NCI-H128 (cell line): ENCODE data around the gene CLCA4.

Experiments
- DNase-seq: peaks from one replicate; lab custom pipeline; 2025; ENCODE audit not compliant: unreplicated experiment; lab: John Stamatoyannopoulos, UW

The CLCA4 gene

DNA sequence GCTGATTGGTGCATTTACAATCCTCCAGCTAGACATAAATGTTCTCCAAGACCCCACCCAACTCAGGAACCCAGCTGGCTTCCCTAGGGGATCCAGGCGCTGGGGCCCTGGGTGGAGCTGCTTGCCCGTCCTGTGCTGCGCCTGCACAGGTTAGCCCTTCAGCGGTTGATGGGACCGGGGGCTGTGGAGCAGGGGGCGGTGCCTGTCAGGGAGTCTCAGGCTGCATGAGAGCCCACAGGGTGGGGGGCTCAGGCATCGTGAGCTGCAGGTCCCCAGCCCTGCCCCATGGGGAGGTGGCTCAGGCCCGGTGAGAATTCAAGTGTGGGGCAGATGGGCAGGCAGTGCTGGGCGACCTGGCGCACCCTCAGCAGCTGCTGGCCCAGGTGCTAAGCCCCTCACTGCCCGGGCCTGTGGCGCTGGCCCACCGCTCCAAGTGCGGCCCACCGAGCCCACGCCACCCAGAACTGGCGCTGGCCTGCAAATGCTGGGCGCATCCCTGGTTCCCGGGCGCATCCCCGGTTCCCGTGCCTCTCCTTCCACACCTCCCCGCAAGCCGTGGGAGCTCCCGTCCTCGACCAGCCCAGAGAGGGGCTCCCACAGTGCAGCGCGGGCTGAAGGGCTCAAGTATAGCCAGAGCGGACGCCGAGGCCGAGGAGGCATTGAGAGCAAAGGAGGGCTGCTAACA is 23.1 kb upstream of the CLCA4 start:
- no peak for DNase-seq

DNA sequence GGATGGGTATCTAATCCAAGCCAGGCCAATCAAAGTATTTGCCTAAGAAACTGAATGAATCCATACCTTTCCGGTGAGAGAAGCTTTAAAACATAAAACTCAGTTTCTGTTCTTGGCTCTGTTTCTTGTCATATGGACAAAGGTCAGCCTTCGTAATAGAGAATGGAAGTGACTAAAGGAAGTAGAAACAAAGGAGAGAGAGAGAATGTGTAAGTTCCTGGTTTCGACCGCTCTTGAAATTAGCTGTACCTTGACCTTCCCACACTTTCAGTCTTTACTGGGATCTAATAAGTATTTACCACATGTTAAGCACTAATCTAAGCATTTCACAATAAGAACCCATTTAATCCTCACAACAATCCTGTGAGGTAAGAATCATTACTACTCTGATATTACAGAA is 19.6 kb upstream of the CLCA4 start:
- no peak for DNase-seq

DNA sequence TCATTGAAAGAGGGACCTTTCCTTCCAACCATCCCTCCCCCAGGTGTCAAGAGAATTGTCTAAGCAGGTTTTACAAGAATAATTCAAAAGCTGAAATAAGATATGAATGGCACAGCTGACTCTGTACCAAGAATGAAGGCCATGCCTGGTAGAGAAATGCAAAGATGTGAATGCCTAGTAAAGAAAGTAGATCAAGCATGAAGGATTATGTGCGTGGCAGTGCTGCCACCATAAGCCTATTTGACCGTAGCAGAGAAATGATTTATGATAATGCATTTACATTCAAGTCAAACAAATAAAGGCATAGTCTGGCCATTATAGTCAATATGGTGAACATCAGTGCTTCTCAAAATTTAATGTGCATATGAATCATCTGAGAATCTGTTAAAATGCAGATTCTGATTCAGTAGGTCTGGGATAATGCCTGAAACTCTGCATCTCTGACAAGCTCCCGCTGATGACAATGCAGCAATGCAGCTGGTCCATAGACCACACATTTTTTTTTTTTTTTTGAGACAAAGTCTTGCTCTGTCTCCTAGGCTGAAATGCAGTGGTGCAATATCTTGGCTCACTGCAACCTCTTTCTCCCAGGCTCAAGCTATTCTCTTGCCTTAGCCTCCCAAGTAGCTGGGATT is 16.6 kb upstream of the CLCA4 start:
- DNase-seq = no peak

DNA sequence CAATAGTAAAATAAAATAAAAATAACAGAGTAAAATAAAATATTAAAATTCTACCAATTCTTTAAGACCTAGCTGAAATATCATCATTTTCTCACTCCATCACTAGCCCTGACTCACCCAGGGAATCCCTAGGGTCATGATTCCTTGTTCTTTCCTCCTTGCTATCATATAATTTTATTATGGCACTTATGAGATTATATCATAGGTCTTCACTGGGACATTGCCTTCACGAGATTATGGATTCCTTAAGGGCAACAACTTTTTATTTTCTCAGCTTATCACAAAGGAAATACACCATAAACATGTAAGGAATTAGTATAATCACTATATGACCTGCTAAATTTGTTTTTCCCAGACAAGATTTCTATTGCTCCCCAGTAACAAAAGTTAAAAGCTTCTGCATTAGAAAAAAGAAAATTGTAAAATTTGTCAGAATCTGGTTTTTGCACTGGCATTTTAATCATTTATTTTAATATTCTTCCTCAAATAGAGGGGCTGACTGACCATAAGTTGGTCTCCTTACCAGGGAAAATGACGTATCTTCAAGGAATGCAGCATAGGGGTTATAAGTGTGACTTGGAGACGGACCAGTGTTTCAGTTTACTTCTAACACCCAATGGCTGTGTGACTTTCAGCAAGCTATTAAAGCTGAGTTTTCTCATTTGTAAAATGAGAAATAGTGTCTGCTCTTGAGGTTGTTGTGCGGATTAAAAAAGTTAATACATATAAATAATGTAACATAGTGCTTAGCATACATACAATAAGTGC is 8.8 kb upstream of the CLCA4 start:
- DNase-seq = no peak

DNA sequence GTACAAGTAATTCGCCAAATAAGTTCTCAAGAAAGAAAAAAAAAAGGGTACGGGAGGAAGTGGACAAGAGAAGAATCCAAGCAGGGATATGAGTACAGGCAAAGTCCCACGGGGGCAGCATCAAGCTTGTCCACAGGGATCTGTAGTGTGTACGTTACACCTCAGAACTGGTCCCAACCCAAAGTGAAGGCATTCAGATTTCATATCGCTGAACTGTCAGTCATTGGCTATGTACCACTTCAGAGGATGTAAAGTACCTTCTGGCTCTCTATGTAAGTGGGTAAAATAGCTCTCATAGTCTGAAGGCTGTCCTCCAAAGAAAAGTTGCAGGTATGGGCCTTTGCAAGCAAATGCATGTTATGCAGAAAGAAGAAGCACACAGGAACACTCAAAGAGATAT is 8.1 kb upstream of the CLCA4 start:
- no peak for DNase-seq

DNA sequence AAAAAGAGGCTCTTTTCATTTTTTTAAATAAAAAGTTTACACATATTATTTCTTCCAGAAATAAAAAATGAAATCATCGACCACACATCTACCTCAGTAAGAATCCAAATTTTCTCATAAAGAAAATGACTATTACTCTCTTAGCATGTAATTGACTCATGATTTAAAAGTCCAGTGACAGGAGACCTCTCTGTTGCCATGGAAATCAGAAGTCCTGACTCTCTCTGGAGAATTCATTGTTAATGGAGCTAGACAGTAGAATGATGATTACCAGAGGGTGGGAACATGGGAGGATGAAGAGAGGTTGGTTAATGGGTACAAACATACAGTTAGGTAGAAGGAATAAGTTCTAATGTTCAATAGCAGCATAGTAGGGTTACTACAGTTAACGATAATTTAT is 5.0 kb upstream of the CLCA4 start:
- DNase-seq = no peak

DNA sequence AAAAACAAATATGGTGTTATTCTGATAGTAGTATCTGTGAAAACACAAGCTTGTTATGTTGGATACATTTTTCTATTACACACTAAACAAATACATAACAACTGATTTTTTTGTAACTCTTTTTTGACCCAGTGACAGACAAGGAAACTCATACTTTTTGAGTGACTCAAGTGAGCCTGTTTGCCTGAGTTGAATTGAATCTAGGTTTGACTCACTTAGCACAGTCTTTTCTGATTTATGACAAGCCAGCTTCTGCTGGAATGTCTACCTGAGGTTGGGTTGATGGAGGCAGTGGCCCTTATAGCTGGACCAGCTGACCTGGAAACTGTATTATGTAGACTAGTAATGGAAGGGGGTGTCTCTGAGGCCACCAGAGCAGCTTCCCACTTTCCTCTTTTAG is 4.2 kb upstream of the CLCA4 start:
- DNase-seq = no peak

DNA sequence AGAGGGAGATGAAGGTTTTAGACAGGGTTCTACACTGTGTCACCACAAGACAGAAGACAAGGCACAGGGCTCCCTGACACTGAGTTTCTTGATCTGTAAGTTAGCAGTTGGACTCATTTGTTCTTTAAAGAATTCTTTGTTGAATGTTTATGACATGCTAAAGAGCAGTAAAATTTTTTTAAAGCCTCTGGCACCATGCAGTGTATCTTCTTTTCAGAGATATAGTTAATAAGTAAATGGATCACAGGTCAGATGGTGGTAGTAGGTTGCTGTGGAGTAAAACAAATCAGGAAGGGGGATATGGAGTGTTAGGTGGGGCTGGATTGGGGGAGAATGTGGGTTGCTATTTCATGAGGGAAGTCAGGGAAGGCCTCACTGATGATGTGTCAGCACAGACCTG is 2.0 kb downstream of the CLCA4 start:
- DNase-seq = no peak

DNA sequence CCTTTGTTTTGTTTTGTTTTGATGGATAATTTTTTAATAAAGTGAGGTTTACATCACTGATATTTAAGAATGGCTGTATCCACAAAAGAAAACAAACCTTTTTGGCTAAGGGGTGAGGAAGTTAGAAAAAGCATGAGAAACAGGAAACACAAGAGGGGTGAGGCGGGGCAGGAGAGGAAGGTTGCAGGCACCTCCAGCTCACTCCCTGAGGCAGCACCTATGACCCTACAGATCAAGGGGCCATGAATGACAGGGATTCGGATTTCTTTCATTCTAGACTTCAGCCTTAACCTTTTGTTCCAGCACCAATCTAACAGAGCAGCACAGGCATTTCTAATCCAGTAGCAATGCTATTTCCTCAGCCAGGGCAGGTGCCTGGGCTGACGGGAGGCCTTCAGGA is 4.4 kb downstream of the CLCA4 start:
- no peak for DNase-seq

DNA sequence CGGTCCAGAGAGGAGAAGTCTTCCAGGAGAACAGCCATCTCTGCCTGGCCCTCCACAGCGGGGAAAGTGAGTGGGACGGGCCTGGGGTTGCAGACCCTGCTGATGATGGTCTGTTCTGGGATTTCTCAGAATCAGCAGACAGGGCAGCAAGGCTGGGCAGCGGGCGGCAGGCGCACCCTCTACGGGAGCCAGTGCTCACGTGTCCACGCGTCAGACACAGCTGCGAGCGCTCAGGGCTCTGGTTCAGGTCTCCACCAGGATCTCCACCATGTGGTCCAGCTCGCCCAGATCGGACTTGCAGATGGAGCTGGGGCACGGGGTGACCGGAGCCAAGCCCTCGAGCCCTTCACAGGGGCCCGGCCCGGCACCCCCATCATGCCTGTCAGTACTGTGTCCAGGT is 5.5 kb downstream of the CLCA4 start:
- DNase-seq = no peak

DNA sequence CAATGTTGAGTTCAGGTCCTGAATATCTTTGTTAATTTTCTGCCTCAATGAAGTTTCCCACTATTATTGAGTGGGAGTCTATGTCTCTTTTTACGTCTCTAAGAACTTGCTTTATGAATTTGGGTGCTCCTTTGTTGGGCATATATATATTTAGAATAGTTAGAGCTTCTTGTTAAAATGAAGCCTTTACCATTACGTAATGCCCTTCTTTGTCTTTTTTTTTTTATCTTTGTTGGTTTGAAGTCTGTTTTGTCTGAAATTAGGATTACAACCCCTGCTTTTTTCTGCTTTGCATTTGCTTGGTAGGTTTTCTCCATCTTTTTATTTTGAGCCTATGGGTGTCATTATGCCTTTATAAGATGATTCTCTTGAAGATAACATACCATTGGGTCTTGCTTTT is 10.9 kb downstream of the CLCA4 start:
- DNase-seq = no peak

DNA sequence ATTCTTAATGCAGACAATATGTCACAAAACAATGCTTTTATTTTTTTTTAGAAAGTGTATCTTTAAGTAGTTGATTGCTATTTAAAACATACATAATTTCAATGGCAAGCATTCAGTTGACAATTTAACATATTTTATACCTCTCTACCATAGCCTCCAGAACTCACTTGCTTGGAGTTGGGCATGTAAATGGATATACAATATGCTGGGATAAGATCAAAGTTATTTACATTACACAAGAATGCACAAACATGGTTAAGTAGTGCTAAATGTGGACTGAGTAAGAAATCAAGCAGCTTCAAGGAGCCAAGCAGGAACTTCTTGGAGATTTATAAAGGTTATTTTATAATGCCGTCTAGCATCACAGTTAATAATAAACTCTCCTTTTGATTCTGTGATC is 17.0 kb downstream of the CLCA4 start:
- no peak for DNase-seq

DNA sequence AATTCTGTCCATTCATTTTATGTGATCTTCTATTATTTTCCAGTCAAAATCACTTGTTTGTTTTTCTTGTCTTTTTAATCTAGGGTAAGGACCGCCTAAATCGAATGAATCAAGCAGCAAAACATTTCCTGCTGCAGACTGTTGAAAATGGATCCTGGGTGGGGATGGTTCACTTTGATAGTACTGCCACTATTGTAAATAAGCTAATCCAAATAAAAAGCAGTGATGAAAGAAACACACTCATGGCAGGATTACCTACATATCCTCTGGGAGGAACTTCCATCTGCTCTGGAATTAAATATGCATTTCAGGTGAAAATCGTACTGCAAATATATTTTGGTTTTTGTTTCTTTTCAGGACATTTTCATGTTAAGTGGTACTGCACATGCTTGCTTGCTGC is 20.5 kb downstream of the CLCA4 start:
- no peak for DNase-seq

DNA sequence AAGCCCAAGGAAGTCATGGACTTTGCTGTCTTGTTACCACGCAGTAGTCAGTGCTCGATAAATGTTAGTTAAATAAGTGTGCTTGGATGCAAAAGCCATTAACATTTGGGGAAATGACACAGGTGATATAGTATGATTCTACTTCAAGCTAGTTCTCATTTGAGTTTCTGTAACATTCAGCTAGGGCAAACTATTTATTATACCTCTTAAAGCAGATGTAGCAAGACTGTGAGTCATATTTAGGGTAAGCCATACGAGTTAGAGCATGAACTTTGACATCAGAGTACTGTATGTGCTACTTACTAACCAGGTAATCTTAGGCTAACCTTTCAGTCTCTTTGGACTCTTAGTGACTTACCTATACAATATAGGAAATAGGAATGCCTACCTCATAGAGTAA is 21.0 kb downstream of the CLCA4 start:
- no peak for DNase-seq

DNA sequence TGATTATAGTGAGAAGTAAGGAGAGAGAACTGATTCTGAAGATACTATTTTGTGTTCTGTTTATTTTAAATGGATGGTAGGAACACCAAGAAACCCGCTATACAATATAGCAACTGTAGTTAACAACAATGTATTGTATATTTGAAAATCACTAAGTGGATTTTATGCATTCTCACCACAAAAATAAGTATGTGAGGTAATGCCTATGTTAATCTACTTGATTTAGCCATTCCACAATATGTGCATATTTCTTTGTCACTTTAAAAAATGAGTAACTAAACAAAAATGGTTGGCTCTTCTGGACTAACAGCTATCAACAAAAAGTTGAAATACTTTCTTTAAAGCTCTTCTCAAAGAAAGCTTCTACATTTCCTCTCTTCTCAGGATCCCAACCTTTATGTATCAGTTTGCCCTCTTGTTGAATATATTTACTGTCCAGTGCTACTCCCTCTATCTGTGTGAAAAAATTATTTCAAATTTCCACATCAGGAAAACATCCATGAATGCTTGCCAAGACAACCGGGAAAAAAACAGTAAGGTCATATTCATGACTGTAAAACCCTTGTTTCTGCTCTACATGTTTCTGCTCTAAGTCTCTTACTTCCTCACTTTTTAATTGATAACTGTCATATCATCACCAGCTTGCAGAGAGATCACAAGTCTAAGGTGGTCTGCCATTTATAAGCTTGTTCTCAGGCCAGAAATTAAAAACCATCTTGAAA is 27.0 kb downstream of the CLCA4 start:
- no peak for DNase-seq

DNA sequence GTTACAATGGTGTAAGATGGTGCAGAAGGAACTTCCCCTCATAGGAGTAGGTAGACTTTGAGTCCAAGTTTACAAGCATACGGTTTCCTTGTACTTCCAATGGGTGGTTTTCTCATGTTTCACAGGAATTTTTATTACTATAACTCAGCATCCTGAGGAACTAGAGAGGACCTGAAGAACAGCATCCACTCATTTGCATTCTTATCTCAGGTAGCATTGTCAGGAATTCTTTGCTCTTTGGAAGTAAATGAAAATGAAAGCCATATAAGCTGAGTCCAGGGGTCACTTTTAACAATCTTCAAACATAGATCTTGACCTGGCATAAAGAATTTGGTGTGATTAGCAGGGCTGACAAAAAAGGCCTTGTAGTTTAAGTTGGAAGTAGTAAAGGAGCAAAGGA is 34.4 kb downstream of the CLCA4 start:
- DNase-seq = no peak

DNA sequence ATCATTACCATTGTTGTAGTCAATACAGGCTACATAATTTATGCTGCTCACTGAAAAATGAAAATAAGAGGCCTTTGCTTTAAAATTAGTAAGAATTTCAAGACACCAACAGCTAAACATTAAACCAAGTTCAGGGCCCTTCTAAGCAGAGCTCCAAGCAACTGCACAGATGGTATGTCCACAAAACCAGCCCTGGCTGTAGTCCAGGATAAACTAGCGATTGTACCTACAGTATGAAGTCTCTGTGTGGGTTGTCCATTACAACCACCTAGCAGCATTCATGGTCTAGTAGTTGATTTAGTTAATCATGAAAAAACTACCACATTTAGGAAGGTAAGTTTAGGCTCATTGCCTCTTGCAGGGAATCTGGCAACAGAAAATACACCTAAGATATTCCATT is 35.3 kb downstream of the CLCA4 start:
- DNase-seq = no peak

DNA sequence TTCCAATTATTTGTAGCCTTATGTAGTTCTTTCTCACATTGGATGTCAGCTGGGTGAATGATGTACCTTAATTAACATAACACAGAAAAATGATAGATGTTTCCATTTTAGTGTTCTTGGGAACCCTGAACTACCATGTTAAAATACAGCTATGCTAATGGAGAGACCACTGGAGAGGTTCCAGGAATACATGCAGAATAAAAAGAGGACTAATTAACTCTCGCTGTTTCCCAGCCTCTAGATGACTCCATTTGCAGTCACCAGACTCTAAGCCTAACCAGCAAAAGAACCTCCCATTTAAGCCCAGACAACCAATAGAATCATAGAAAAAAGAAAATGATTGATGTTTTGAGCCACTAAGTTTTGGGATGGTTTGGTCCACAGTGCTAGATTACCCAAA is 36.2 kb downstream of the CLCA4 start:
- no peak for DNase-seq

DNA sequence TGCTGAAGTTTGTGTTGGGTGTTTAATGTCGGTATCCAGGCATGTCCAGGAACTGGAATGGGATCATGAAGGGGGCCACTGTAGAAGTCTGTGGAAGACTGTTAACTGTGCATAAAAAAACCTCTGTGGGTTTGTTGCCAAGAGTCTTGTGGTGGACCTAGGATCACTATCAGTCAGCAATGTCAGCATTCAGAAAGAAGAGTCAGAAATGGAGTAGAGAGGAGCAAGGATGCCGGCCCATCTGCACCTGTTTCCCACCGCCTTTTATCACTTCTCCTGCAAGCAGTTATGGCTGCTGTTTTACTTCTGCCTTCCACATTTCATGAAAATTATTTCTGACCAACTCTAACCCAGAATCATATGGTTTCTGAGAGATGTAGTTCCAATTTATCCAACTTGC is 36.7 kb downstream of the CLCA4 start:
- no peak for DNase-seq

DNA sequence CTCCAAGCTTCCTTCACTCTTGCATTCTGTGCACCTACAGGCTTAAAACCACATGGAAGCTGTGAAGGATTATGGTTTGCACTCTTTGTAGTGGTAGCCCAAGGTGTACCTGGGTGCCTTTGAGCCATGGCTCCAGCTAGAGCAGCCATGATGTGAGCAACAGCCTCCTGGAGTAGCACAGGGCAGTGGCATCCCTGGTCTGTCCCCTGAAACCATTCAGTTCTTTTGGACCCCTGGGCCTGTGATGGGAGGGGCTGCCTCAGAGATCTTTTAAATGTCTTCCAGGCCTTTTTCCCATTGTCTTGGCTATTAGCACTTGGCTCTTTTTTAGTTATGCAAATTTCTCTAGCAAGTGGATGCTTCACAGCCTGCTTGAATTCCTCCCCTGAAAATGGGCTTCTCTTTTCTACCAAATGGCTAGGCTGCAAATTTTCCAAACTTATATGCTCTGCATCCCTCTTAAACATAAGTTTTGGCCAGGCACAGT is 47.4 kb downstream of the CLCA4 start:
- DNase-seq = no peak

DNA sequence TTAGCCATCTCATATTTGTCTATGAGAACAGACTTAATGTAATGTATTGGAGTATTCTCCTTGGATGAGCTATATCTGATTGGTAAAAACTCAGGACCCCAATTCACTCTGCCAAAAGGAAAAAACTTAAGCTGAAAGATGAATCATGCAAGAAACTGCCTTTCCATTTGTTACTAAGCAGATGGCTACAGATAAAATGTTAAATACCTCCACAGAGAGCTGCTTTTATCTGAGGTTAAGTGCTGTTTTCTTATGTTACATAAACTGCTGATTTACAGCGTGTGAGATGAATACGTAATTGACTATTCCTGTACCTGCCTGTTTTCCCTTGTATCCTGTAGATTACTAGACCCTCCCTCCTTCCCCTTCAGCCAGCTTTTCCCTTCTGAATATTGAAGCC is 49.3 kb downstream of the CLCA4 start:
- DNase-seq = no peak
